H9 (cell line): ENCODE results near the gene STT3A. TPM values are rescaled to one million over a fixed set of nuclear protein-coding genes. Genes with fewer than 3 reads are reported as not detected.

Source experiments
- DNase-seq: peaks from one replicate; pipeline ENCODE4 v3.0.0-alpha.2; 2017
- H2AFZ ChIP-seq: one replicate; pipeline ENCODE4 v1.6.1; 2013; ENCODE audit warnings: mild to moderate bottlenecking, low read length, control low read depth, moderate library complexity
- H2AK5ac ChIP-seq: 2 replicates; pipeline ENCODE4 v1.6.1; 2013; ENCODE audit warnings: low read length, control low read depth, mixed read lengths; ENCODE audit not compliant: insufficient read length
- H2BK120ac ChIP-seq: one replicate; pipeline ENCODE4 v1.6.1; 2013; ENCODE audit warnings: low read depth, mild to moderate bottlenecking, low read length, control low read depth, inconsistent platforms; ENCODE audit not compliant: poor library complexity, severe bottlenecking
- H2BK12ac ChIP-seq: 2 replicates; pipeline ENCODE4 v1.6.1; 2013; ENCODE audit warnings: low read length, control low read depth, mixed read lengths, low read depth; ENCODE audit not compliant: insufficient read length
- H2BK15ac ChIP-seq: 2 replicates; pipeline ENCODE4 v1.6.1; 2013; ENCODE audit warnings: low read depth, low read length, control low read depth
- H2BK20ac ChIP-seq: one replicate; pipeline ENCODE4 v1.6.1; 2013; ENCODE audit warnings: low read depth, mild to moderate bottlenecking, low read length, control low read depth, inconsistent platforms; ENCODE audit not compliant: poor library complexity, severe bottlenecking
- H2BK5ac ChIP-seq: 2 replicates; pipeline ENCODE4 v1.6.1; 2013; ENCODE audit warnings: low read length, control low read depth, mixed read lengths; ENCODE audit not compliant: insufficient read length
- H3K14ac ChIP-seq: 2 replicates; pipeline ENCODE4 v1.6.1; 2013; ENCODE audit warnings: low read length, control low read depth; ENCODE audit not compliant: insufficient read depth
- H3K18ac ChIP-seq: 2 replicates; pipeline ENCODE4 v1.6.1; 2013; ENCODE audit warnings: low read depth, mild to moderate bottlenecking, mixed read lengths, low read length, control low read depth; ENCODE audit not compliant: insufficient read length
- H3K23ac ChIP-seq: 2 replicates; pipeline ENCODE4 v1.6.1; 2013; ENCODE audit warnings: low read length, control low read depth, mixed read lengths, low read depth; ENCODE audit not compliant: insufficient read length
- H3K23me2 ChIP-seq: 2 replicates; pipeline ENCODE4 v1.6.1; 2013; ENCODE audit warnings: low read depth, mild to moderate bottlenecking, mixed read lengths, low read length, control low read depth; ENCODE audit not compliant: insufficient read length, poor library complexity, severe bottlenecking
- H3K27ac ChIP-seq: 2 replicates; pipeline ENCODE4 v1.5.1; 2013; ENCODE audit warnings: low read length, control low read depth, mixed read lengths, low read depth; ENCODE audit not compliant: insufficient read length
- H3K27me3 ChIP-seq: 2 replicates; pipeline ENCODE4 v1.6.1; 2013; ENCODE audit warnings: low read length, control low read depth, inconsistent platforms; ENCODE audit not compliant: insufficient read depth
- H3K4ac ChIP-seq: 2 replicates; pipeline ENCODE4 v1.6.1; 2013; ENCODE audit warnings: low read depth, mild to moderate bottlenecking, control low read depth, inconsistent platforms, low read length, moderate library complexity
- H3K4me1 ChIP-seq: 2 replicates; pipeline ENCODE4 v1.6.1; 2013; ENCODE audit warnings: low read length, control low read depth, inconsistent platforms; ENCODE audit not compliant: insufficient read depth
- H3K4me2 ChIP-seq: 2 replicates; pipeline ENCODE4 v1.6.1; 2013; ENCODE audit warnings: low read length, control low read depth, mixed read lengths; ENCODE audit not compliant: insufficient read length, insufficient read depth
- H3K56ac ChIP-seq: 2 replicates; pipeline ENCODE4 v1.6.1; 2013; ENCODE audit warnings: low read depth, mild to moderate bottlenecking, mixed read lengths, low read length, control low read depth; ENCODE audit not compliant: insufficient read length
- H3K79me1 ChIP-seq: 2 replicates; pipeline ENCODE4 v1.6.1; 2013; ENCODE audit warnings: low read depth, mild to moderate bottlenecking, moderate library complexity, low read length, control low read depth, inconsistent platforms; ENCODE audit not compliant: insufficient read depth, poor library complexity, severe bottlenecking
- H3K79me2 ChIP-seq: 2 replicates; pipeline ENCODE4 v1.6.1; 2013; ENCODE audit warnings: low read length, control low read depth, inconsistent platforms; ENCODE audit not compliant: insufficient read depth
- H3K9ac ChIP-seq: 2 replicates; pipeline ENCODE4 v1.6.1; 2013; ENCODE audit warnings: low read length, control low read depth, mixed read lengths; ENCODE audit not compliant: insufficient read length; ENCODE audit errors: extremely low read depth
- H3K9me3 ChIP-seq: one replicate; pipeline ENCODE4 v1.6.1; 2013; ENCODE audit warnings: low read depth, low read length, inconsistent platforms; ENCODE audit not compliant: control insufficient read depth
- H3T11ph ChIP-seq: one replicate; pipeline ENCODE4 v1.6.1; 2013; ENCODE audit warnings: mild to moderate bottlenecking, low read length, control low read depth, inconsistent platforms
- H4K20me1 ChIP-seq: one replicate; pipeline ENCODE4 v1.6.1; 2013; ENCODE audit not compliant: control insufficient read depth, insufficient read length, insufficient read depth
- H4K5ac ChIP-seq: 2 replicates; pipeline ENCODE4 v1.6.1; 2013; ENCODE audit warnings: low read depth, mild to moderate bottlenecking, mixed read lengths, low read length, control low read depth; ENCODE audit not compliant: insufficient read length
- H4K8ac ChIP-seq: replicated peaks from 2 replicates; pipeline ENCODE4 v1.6.1; 2013; ENCODE audit warnings: low read length, control low read depth, mixed read lengths, low read depth; ENCODE audit not compliant: insufficient read length
- H4K91ac ChIP-seq: 2 replicates; pipeline ENCODE4 v1.6.1; 2013; ENCODE audit warnings: low read depth, mild to moderate bottlenecking, moderate library complexity, mixed read lengths, low read length, control low read depth; ENCODE audit not compliant: insufficient read length
- H3K27ac Mint-ChIP-seq, 3 experiments: 2 replicates in 2 of 3; 3 replicates in 1 of 3; pipeline ENCODE4 v1.8.0; 2020 to 2021; ENCODE audit warnings: mixed read lengths in 3 of 3, mild to moderate bottlenecking in 1 of 3, moderate library complexity in 1 of 3
- H3K27me3 Mint-ChIP-seq: 2 replicates; pipeline ENCODE4 v1.8.0; 2021; ENCODE audit warnings: low read depth, mild to moderate bottlenecking, moderate library complexity, mixed read lengths
- H3K36me3 Mint-ChIP-seq, 3 experiments: 2 replicates in 2 of 3; 3 replicates in 1 of 3; pipeline ENCODE4 v1.8.0; 2020 to 2021; ENCODE audit warnings: low read depth in 3 of 3, mixed read lengths in 3 of 3; ENCODE audit not compliant: insufficient read depth in 1 of 3
- H3K4me1 Mint-ChIP-seq, 2 experiments: 2 replicates each; pipeline ENCODE4 v1.8.0; 2020; ENCODE audit warnings: mixed read lengths in 2 of 2
- H3K4me3 Mint-ChIP-seq, 2 experiments: 2 replicates in 1 of 2; 3 replicates in 1 of 2; pipeline ENCODE4 v1.8.0; 2020 to 2021; ENCODE audit warnings: mild to moderate bottlenecking in 2 of 2, mixed read lengths in 2 of 2, moderate library complexity in 1 of 2
- H3K9me3 Mint-ChIP-seq, 2 experiments: 2 replicates in 1 of 2; 3 replicates in 1 of 2; pipeline ENCODE4 v1.8.0; 2020; ENCODE audit warnings: mild to moderate bottlenecking in 2 of 2, mixed read lengths in 2 of 2, moderate library complexity in 1 of 2
- WGBS: extraction: QIAGEN DNeasy Blood & Tissue Kit; methylation state at CpG from one replicate; pipeline ENCODE4 v1.1.7; 2013; ENCODE audit warnings: missing lambda C conversion rate, low lambda C conversion rate, mixed read lengths; ENCODE audit not compliant: insufficient read length; ENCODE audit errors: extremely low coverage; 5-methylcytosine and 5-hydroxymethylcytosine counted together
- total RNA-seq: library from RNA; stranded (reverse); gene quantifications from 2 replicates; pipeline ENCODE4 v1.2.1, GENCODE V29; 2021
- TF ChIP-seq, protein P1 (sequence below): fragments of 200-600 bp; sonication (generic); conservative IDR thresholded peaks from 3 replicates; pipeline ENCODE4 v1.8.0; 2021; ENCODE audit warnings: antibody characterized with exemption, mild to moderate bottlenecking

The STT3A gene
- total RNA-seq, 1 experiment from 2014 or later = 128 TPM

DNA sequence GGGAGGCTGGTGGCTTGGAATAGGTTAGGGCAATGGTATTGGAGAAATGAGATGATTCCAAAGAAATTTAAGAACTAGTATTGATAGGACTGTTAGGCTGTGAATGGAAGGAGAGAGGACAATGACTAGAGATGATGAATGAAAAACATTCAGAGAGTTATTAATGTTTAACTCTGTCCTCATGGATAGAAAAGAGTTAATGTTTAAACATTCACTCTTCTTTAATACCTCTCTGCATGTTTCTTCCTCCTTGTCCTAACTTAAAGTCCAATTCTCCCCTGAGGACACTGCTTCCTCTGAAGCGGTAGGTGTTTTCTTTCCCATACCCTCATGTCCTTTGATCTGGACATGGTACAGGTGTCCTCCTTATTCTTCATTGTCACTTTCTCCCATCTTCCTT lies 45.7 kb downstream of the STT3A start:
- Histone ChIP-seq H3K79me2 (0 out of 2 replicates have a peak, but pooled peaks cover 2% of the 10 kb centered on the region), H4K8ac (no peak overlapping the region), H3K23ac (no peak overlapping the region), H3K4ac (no peak overlapping the region), H2AK5ac (no peak overlapping the region), H2BK12ac (no peak overlapping the region), H4K20me1 (no peaks in the 10 kb centered on the region), H3K4me2 (no peak overlapping the region), H3K4me1 (no peaks in the 10 kb centered on the region), H3K9ac (no peak overlapping the region), H3K14ac (no peak overlapping the region), H4K5ac (no peak overlapping the region), H3K27me3 (no peaks in the 10 kb centered on the region), H3K18ac (no peak overlapping the region), H3K79me1 (no peaks in the 10 kb centered on the region), H3K27ac (no peak overlapping the region), H3T11ph (no peak overlapping the region), H2BK120ac (no peak overlapping the region), H2AFZ (no peak overlapping the region), H4K91ac (no peak overlapping the region), H2BK15ac (no peak overlapping the region), H2BK5ac (no peak overlapping the region), H3K9me3 (no peaks in the 10 kb centered on the region), H3K56ac (no peak overlapping the region), H2BK20ac (no peak overlapping the region), H3K23me2 (no peaks in the 10 kb centered on the region)
- no peaks in the 10 kb centered on the region for H3K27me3 Mint-ChIP-seq
- peaks cover 41 to 77% (median 76%) of the 10 kb centered on the region in 3 experiments; a peak in 6 of 7 replicates for H3K36me3 Mint-ChIP-seq
- no peak for DNase-seq
- no peaks in the 10 kb centered on the region for H3K4me1 Mint-ChIP-seq
- H3K9me3 Mint-ChIP-seq = no peaks in the 10 kb centered on the region
- H3K27ac Mint-ChIP-seq = no peak overlapping the region
- TF ChIP-seq, protein P1, sequence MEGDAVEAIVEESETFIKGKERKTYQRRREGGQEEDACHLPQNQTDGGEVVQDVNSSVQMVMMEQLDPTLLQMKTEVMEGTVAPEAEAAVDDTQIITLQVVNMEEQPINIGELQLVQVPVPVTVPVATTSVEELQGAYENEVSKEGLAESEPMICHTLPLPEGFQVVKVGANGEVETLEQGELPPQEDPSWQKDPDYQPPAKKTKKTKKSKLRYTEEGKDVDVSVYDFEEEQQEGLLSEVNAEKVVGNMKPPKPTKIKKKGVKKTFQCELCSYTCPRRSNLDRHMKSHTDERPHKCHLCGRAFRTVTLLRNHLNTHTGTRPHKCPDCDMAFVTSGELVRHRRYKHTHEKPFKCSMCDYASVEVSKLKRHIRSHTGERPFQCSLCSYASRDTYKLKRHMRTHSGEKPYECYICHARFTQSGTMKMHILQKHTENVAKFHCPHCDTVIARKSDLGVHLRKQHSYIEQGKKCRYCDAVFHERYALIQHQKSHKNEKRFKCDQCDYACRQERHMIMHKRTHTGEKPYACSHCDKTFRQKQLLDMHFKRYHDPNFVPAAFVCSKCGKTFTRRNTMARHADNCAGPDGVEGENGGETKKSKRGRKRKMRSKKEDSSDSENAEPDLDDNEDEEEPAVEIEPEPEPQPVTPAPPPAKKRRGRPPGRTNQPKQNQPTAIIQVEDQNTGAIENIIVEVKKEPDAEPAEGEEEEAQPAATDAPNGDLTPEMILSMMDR = no peak
- no CpG with 5 or more reads among the region's 1 CpG for WGBS
- H3K4me3 Mint-ChIP-seq = no peak overlapping the region
